Liver (tissue), 9 donors: Measurements from ENCODE around the gene BCR. TPM values are rescaled to one million over a fixed set of nuclear protein-coding genes. Genes with fewer than 3 reads are reported as not detected.

ENCODE experiments used
- DNase-seq: peaks from one replicate; pipeline ENCODE4 v3.0.0-alpha.2; 2017; ENCODE audit warnings: low spot score
- H3K27ac ChIP-seq, 2 donors: one replicate each; pipeline ENCODE4 v1.7.0; 2013; ENCODE audit warnings: inconsistent platforms in 2 of 2, low read length in 2 of 2, control low read depth in 1 of 2, low read depth in 1 of 2, mild to moderate bottlenecking in 1 of 2
- H3K27me3 ChIP-seq, 4 donors: one replicate each; pipeline versions ENCODE4 v1.6.1 to v1.7.0; 2013; ENCODE audit warnings: low read length in 3 of 4, inconsistent platforms in 1 of 4, mild to moderate bottlenecking in 1 of 4, moderate library complexity in 1 of 4; ENCODE audit not compliant: control insufficient read depth in 4 of 4, insufficient read depth in 4 of 4
- H3K36me3 ChIP-seq, 4 donors: one replicate each; pipeline versions ENCODE4 v1.6.1 to v1.7.0; 2013; ENCODE audit warnings: low read length in 3 of 4, mild to moderate bottlenecking in 3 of 4, low read depth in 1 of 4, moderate library complexity in 1 of 4; ENCODE audit not compliant: control insufficient read depth in 4 of 4, insufficient read depth in 3 of 4
- H3K4me1 ChIP-seq, 4 donors: one replicate each; pipeline versions ENCODE4 v1.6.1 to v1.7.0; 2013; ENCODE audit warnings: low read length in 3 of 4, mild to moderate bottlenecking in 3 of 4, moderate library complexity in 1 of 4; ENCODE audit not compliant: control insufficient read depth in 4 of 4, insufficient read depth in 4 of 4
- H3K4me3 ChIP-seq, 3 donors: one replicate each; pipeline versions ENCODE4 v1.6.1 to v1.7.0; 2013; ENCODE audit warnings: low read length in 3 of 3, control low read depth in 1 of 3, low read depth in 1 of 3, mild to moderate bottlenecking in 1 of 3
- H3K9ac ChIP-seq, 2 donors: one replicate each; pipeline ENCODE4 v1.7.0; 2013; ENCODE audit warnings: low read length in 2 of 2, mild to moderate bottlenecking in 2 of 2, moderate library complexity in 2 of 2, control low read depth in 1 of 2, low read depth in 1 of 2
- H3K9me3 ChIP-seq, 4 donors: one replicate each; pipeline versions ENCODE4 v1.6.1 to v1.7.0; 2013; ENCODE audit warnings: low read length in 3 of 4; ENCODE audit not compliant: control insufficient read depth in 4 of 4
- ATF3 ChIP-seq: IDR thresholded peaks from 2 replicates; pipeline ENCODE4 v1.6.1; 2016; ENCODE audit warnings: antibody characterized with exemption
- EGR1 ChIP-seq, 2 donors: IDR thresholded peaks; 2 replicates each; pipeline ENCODE4 v1.6.1; 2016 to 2018; ENCODE audit warnings: antibody characterized with exemption in 2 of 2, low read depth in 2 of 2
- FOXA1 ChIP-seq: IDR thresholded peaks from 2 replicates; pipeline ENCODE4 v1.6.1; 2016; ENCODE audit warnings: antibody characterized with exemption
- FOXA2 ChIP-seq: IDR thresholded peaks from 2 replicates; pipeline ENCODE4 v1.6.1; 2016; ENCODE audit warnings: antibody characterized with exemption
- GABPA ChIP-seq, 2 donors: IDR thresholded peaks in 1 of 2; conservative IDR thresholded peaks in 1 of 2; 2 replicates each; pipeline ENCODE4 v1.6.1; 2016; ENCODE audit warnings: antibody characterized with exemption in 2 of 2, mild to moderate bottlenecking in 1 of 2, moderate library complexity in 1 of 2
- HNF4A ChIP-seq, 2 donors: conservative IDR thresholded peaks; 2 replicates each; pipeline ENCODE4 v1.6.1; 2016; ENCODE audit warnings: antibody characterized with exemption in 2 of 2, mild to moderate bottlenecking in 2 of 2
- HNF4G ChIP-seq: IDR thresholded peaks from 2 replicates; pipeline ENCODE4 v1.6.1; 2016; ENCODE audit warnings: antibody characterized with exemption
- JUND ChIP-seq, 2 donors: IDR thresholded peaks; 2 replicates each; pipeline ENCODE4 v1.6.1; 2016; ENCODE audit warnings: antibody characterized with exemption in 2 of 2
- MAX ChIP-seq: IDR thresholded peaks from 2 replicates; pipeline ENCODE4 v1.6.1; 2016; ENCODE audit warnings: antibody characterized with exemption
- NR2F2 ChIP-seq: IDR thresholded peaks from 2 replicates; pipeline ENCODE4 v1.6.1; 2016; ENCODE audit warnings: antibody characterized with exemption
- RAD21 ChIP-seq, 2 donors: IDR thresholded peaks; 2 replicates each; pipeline ENCODE4 v1.6.1; 2016; ENCODE audit warnings: antibody characterized with exemption in 2 of 2, mild to moderate bottlenecking in 2 of 2
- REST ChIP-seq: IDR thresholded peaks from 2 replicates; pipeline ENCODE4 v1.6.1; 2016; ENCODE audit warnings: antibody characterized with exemption, mild to moderate bottlenecking
- RXRA ChIP-seq, 2 donors: IDR thresholded peaks; 2 replicates each; pipeline ENCODE4 v1.6.1; 2017 to 2018; ENCODE audit warnings: antibody characterized with exemption in 2 of 2, mild to moderate bottlenecking in 1 of 2
- SP1 ChIP-seq: IDR thresholded peaks from 2 replicates; pipeline ENCODE4 v1.6.1; 2018; ENCODE audit warnings: antibody characterized with exemption, mild to moderate bottlenecking
- TAF1 ChIP-seq: conservative IDR thresholded peaks from 2 replicates; pipeline ENCODE4 v1.6.1; 2016; ENCODE audit warnings: antibody characterized with exemption, mild to moderate bottlenecking
- YY1 ChIP-seq: IDR thresholded peaks from 2 replicates; pipeline ENCODE4 v1.6.1; 2016; ENCODE audit warnings: antibody characterized with exemption, mild to moderate bottlenecking
- ZBTB33 ChIP-seq: IDR thresholded peaks from 2 replicates; pipeline ENCODE4 v1.6.1; 2016; ENCODE audit warnings: antibody characterized with exemption
- WGBS: extraction: QIAGEN DNeasy Blood & Tissue Kit; methylation state at CpG from one replicate; pipeline ENCODE4 v1.1.7; 2013; 5-methylcytosine and 5-hydroxymethylcytosine counted together
- polyA plus RNA-seq, 2 donors: library from polyadenylated mRNA; stranded (reverse) in 1 of 2; unstranded in 1 of 2; fragments of 200-250 nt in 1 of 2; fragments of >200 nt in 1 of 2; fragmentation: Nextera tagmentation in 1 of 2; extraction: Ambion mirVana in 1 of 2; gene quantifications; one replicate each; pipeline versions ENCODE4 v1.2.1 to v1.2.3, GENCODE V29; 2013 to 2015
- total RNA-seq, 2 donors: library from RNA; depleted of rRNA; stranded (reverse); fragments of >200 nt; gene quantifications; one replicate each; pipeline ENCODE4 v1.2.3, GENCODE V29; 2014
- TF ChIP-seq, protein P1 (sequence below): fragments of 150-350 bp; IDR thresholded peaks from 2 replicates; pipeline ENCODE4 v1.5.1; 2017; ENCODE audit warnings: improper control_type of control experiment, low read depth, low read length; ENCODE audit not compliant: missing input control
- donor health status: healthy.
- donor health status: healthy.
- donor health status: healthy.
- donor health status: healthy.
- donor health status: healthy.

Gene BCR
- total and polyA plus RNA-seq, 4 donors = 7.4 to 35.6 (median 18.3) TPM

DNA sequence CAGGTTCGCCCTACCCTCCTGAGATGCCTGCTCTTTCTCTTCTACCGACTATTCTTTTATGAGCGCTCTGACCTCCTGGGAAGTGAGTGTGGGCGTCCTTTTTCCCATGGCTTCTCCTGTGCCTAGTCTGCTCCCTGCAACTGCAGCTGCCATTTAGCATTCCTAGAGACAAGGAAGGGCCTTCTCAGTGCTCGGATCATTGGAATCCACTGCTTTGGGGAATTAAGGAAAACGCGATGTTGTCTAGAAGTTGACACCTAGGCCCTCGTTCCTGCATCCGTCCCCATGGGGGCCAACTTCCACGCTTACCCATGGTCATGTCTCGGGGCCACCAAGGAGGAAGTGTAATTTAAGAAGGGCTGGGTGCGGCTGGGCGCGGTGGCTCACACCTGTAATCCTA lies 95.4 kb downstream of the BCR start:
- no peaks in the 10 kb centered on the region for H3K4me1 ChIP-seq
- peaks cover 5 to 50% (median 11%) of the 10 kb centered on the region in 4 donors for H3K36me3 ChIP-seq

More for the DNA sequence above, 95.4 kb downstream of the BCR start:
- Histone ChIP-seq H3K27me3 (no peaks in the 10 kb centered on the region), H3K9me3 (no peaks in the 10 kb centered on the region), H3K9ac (no peak overlapping the region), H3K4me3 (no peak overlapping the region), H3K27ac (no peak overlapping the region)
- TF ChIP-seq RXRA (IDR thresholded peaks at IDR 0.05) (no peak), HNF4G (no peak), ZBTB33 (no peak), FOXA2 (no peak), RAD21 (IDR thresholded peaks at IDR 0.05) (no peak), FOXA1 (no peak), TAF1 (no peak), JUND (IDR thresholded peaks at IDR 0.05) (no peak), YY1 (no peak), GABPA (IDR thresholded peaks at IDR 0.05 in 1 of 2, conservative IDR thresholded peaks at IDR 0.05 in 1 of 2) (no peak), MAX (no peak), ATF3 (no peak), NR2F2 (no peak), EGR1 (IDR thresholded peaks at IDR 0.05; ENCODE audit: low read depth in 2 of 2) (no peak), HNF4A (conservative IDR thresholded peaks at IDR 0.05) (no peak), REST (no peak), SP1 (no peak)
- TF ChIP-seq, protein P1, sequence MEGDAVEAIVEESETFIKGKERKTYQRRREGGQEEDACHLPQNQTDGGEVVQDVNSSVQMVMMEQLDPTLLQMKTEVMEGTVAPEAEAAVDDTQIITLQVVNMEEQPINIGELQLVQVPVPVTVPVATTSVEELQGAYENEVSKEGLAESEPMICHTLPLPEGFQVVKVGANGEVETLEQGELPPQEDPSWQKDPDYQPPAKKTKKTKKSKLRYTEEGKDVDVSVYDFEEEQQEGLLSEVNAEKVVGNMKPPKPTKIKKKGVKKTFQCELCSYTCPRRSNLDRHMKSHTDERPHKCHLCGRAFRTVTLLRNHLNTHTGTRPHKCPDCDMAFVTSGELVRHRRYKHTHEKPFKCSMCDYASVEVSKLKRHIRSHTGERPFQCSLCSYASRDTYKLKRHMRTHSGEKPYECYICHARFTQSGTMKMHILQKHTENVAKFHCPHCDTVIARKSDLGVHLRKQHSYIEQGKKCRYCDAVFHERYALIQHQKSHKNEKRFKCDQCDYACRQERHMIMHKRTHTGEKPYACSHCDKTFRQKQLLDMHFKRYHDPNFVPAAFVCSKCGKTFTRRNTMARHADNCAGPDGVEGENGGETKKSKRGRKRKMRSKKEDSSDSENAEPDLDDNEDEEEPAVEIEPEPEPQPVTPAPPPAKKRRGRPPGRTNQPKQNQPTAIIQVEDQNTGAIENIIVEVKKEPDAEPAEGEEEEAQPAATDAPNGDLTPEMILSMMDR = no peak
- DNase-seq = no peak
- WGBS = 95% methylated on average over 14 of the region's 14 CpGs
